HepG2 (cell line): Measurements from ENCODE around the gene CES2. TPM values are rescaled to one million over a fixed set of nuclear protein-coding genes. Genes with fewer than 3 reads are reported as not detected.

ENCODE experiments used
- ARID2 ChIP-seq: sonication (generic); formaldehyde crosslinking; IDR thresholded peaks from 2 replicates; pipeline ENCODE4 v1.8.1; 2022; ENCODE audit warnings: mild to moderate bottlenecking, missing genetic modification reagents, borderline replicate concordance
- MED1 ChIP-seq: sonication (generic); formaldehyde crosslinking; IDR thresholded peaks from 2 replicates; pipeline ENCODE4 v1.4.0; 2020; ENCODE audit warnings: missing genetic modification reagents
- PRPF4 ChIP-seq: fragments of 200-400 bp; formaldehyde crosslinking; IDR thresholded peaks from 2 replicates; pipeline ENCODE4 v1.6.1; 2016; ENCODE audit warnings: low read length, low read depth; ENCODE audit not compliant: poor library complexity, severe bottlenecking
- REPIN1 ChIP-seq: sonication (generic); formaldehyde crosslinking; IDR thresholded peaks from 2 replicates; pipeline ENCODE4 v1.8.0; 2022; ENCODE audit warnings: missing genetic modification reagents, low read depth, mild to moderate bottlenecking, borderline replicate concordance
- SNAPC4 ChIP-seq: sonication (generic); formaldehyde crosslinking; IDR thresholded peaks from 2 replicates; pipeline ENCODE4 v1.4.0; 2020; ENCODE audit warnings: mild to moderate bottlenecking, missing genetic modification reagents
- TBX3 ChIP-seq: fragments of 450-650 bp; IDR thresholded peaks from 2 replicates; pipeline ENCODE4 v1.6.1; 2017; ENCODE audit warnings: antibody characterized with exemption, mild to moderate bottlenecking, inconsistent platforms, borderline replicate concordance
- ZBTB39 ChIP-seq: sonication (generic); formaldehyde crosslinking; IDR thresholded peaks from 2 replicates; pipeline ENCODE4 v1.5.0; 2020; ENCODE audit warnings: missing genetic modification reagents
- ZNF318 ChIP-seq: sonication (generic); formaldehyde crosslinking; IDR thresholded peaks from 2 replicates; pipeline ENCODE4 v1.4.0; 2020; ENCODE audit warnings: mild to moderate bottlenecking, missing genetic modification reagents
- ZNF484 ChIP-seq: sonication (generic); formaldehyde crosslinking; IDR thresholded peaks from 2 replicates; pipeline ENCODE4 v1.5.1; 2020; ENCODE audit warnings: mild to moderate bottlenecking, low read depth, missing genetic modification reagents, borderline replicate concordance
- ZNF800 ChIP-seq: sonication (generic); formaldehyde crosslinking; IDR thresholded peaks from 2 replicates; pipeline ENCODE4 v1.4.0; 2020; ENCODE audit warnings: missing genetic modification reagents
- polyA plus RNA-seq, 8 experiments: library from polyadenylated mRNA; depleted of rRNA in 3 of 8; stranded (reverse) in 7 of 8; unstranded in 1 of 8; fragments of >200 nt; fragmentation: Illumina TruSeq in 4 of 8; extraction: Trizol in 4 of 8; gene quantifications; 2 replicates each; pipeline versions ENCODE4 v1.2.1 to v1.2.3, GENCODE V29; 2011 to 2016; ENCODE audit warnings: low read depth in 4 of 8, missing spikeins in 1 of 8, mixed read lengths in 1 of 8; ENCODE audit not compliant: insufficient read depth in 1 of 8
- total RNA-seq, 5 experiments: library from RNA; depleted of rRNA; stranded (reverse); fragments of >200 nt; fragmentation: Illumina TruSeq; extraction: Trizol; gene quantifications; 2 replicates each; pipeline ENCODE4 v1.2.3, GENCODE V29; 2016; ENCODE audit warnings: low read depth in 1 of 5

Gene CES2
- total and polyA plus RNA-seq, 2 of the 13 experiments (the other 11 are each of a cell fraction or from before 2014, with no cell fraction given): 50.6 to 63.8 TPM

DNA sequence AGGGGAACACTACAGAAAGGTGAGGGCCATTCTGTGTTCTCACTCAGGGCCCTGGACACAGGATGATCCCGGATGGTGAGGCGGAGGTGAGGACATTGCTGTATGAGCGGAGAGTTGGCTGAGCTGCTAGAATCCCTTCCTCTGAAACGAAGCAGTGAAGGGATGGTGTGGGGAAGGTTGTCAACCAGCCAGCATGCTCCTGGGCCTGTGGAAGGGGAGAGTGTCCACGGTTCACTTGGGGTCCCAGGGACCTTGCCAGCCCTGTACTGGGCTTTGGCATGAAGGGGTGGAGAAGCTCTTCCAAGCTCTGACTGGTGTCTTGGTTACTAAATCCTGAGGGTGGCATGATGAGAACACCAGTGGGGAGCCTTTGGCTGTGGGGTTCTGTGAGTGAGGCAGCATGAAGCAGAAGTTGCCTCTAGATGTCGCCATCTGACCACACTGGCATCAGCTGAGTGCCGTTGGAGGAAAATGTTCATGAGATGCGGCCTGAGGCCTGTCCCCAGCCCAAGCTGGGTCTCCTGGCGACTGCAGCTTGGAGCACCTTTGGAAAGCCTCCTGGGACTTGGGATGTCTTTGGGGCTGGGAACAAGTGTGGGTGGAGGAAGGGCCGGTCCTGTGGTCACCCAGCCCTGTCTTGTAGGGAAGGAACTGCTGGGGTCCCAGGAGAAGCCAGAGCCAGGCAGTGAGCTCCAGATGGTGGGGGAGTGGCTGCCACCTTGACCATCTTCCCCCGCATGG, 40.2 kb upstream of the CES2 start (continued):
- TF ChIP-seq ZNF800 (CRISPR knock-in tag) (no peak), REPIN1 (peak; percentile 76; the same call in 1 of the 2 replicates), PRPF4 (no peak), ZBTB39 (CRISPR knock-in tag) (no peak), ARID2 (CRISPR knock-in tag) (no peak), MED1 (peak; percentile 22; the same call in 1 of the 2 replicates), TBX3 (no peak), ZNF318 (CRISPR knock-in tag) (no peak; the same call in 1 of the 2 replicates), SNAPC4 (CRISPR knock-in tag) (no peak), ZNF484 (CRISPR knock-in tag) (no peak)
